Measurements from ENCODE around the gene KANK4.
"Not testable (repeated sequence)": the region's sequence is repeated elsewhere in the genome, so short reads cannot be mapped to it uniquely, and the experiment has no call there.

The KANK4 gene

DNA sequence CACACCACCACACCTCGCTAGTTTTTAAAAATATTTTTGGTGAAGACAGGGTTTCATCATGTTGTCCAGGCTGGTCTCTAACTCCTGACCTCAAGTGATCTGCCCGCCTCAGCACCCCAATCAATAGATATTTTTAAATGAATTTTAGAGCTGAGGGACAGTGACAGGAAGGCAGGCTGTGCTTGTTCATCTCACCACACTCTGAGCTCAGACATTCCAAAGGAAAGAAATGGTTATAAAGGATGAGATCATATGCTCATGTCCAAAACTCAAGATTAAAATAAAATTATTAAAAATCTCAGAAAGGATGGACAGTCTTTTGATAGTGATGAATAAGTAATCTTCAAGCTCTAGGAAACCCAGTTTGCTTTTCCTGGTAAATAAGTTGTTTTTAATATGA is 83.7 kb downstream of the KANK4 start:
- no peak for DNase-seq

GRCh38 chr1:62234688-62235087 is 84.5 kb downstream of the KANK4 start:
- DNase-seq, result no peak

DNA sequence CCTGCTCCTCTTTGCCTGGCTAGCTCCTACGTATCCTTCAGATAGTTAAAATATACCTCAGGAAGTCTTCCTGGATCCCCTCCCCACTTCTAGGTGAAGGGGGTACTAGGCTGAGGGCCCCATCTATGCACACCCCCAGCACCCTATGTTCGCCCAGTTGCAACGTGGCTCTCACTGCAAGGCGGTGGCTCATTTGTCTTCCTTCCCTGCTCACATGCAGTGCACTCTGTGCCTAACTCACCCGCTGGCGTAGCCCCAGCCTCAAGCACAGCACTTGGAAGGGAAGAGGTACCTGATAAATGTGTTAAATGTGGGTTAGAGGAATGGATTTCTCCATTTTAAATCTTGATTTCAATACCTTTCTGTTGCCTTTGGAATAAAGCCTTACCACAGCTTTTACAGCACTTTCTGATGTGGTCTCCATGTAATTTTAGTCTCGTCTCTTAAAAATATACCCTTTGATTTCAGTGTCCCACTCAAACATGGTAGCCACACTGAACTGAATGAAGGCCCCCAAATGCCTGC is 85.2 kb downstream of the KANK4 start:
- DNase-seq, result no peak

DNA sequence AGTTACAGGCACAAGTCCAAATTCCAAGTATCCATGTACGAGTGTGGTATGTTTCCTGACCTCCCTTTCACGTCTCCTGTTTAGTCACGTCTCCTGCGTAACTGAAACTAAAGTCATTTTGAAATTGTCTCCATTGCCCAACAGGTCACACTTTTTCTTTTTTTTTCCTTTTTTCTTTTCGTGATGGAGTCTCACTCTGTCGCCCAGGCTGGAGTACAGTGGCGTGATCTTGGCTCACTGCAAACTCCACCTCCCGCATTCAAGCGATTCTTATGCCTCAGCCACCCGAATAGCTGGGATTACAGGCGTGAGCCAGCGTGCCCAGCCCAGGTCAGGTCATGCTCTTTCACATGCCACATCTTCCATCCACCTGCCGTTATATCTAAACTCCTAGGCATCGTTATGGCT is 86.4 kb downstream of the KANK4 start:
- DNase-seq, result peak in 1 of 2 donors; percentile 37

DNA sequence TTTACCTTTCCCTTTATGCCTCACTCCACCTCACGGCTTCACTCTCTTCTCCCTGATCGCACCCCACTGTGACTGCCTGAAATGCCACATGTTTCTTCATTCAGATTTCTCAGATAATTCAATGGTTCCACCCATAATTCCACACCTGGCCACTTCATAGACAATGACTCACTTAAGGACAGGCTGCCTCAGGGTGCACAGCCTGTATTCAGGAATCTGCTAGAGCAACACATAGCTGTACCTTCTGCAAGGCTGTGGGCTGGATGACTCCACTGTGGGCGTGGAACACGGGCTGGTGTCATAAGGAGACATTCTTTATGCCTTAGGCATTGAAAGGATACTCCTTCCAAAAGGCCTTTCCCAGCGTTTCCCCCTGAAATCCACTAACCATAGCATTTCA is 88.5 kb downstream of the KANK4 start:
- peak in 1 of 2 donors; percentile 29 for DNase-seq

DNA sequence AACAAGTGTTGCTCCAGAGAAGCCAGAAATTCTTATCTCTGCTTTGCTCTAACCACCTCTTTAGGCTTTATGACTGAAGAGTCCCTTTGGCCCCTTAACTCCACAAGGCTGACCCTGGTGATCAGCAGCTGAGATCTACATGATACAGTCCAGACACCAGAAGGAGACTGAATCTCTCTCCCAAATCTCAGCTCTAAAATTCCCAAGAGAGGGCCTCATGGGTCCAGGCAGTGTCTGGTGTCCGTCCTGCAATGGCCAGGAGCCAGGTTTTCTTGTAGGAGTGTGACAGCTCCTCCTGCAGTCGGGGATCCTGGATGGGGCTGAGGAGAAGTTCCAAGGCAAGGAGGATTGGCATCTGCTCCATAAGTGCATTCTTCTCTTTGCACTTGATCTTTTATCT is 89.3 kb downstream of the KANK4 start:
- DNase-seq, result no peak

DNA sequence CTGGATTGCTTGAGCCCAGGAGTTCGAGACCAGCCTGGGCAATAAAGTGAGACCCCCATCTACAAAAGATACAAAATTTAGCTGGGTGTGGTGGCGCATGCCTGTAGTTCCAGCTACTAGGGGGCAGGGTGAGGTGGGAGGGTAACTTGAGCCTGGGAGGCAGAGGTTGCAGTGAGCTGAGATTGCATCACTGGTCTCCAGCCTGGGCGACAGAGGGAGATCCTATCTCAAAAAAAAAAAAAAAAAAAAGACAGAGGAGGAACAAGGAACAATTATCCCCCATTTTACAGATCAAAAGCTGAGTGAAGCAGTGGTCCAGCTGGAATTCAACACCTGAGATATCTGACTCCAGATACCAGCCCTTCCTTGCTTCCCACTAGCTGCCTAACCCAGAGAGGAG is 89.8 kb downstream of the KANK4 start:
- DNase-seq, result no peak

DNA sequence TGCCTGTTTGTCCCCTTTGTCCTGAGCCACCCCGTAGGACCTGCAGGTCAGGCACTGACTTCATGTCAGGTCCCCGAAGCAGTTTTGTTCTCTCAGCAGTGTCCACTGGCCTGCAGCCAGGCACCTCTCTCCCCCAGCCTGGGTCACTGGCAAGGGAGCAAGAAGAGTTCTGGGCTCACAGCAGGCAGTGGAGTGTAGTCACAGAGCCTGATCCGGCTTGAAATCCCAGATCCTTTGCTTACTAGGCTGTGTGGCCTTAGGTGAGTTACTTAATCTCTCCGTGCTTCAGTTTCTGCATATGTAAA is 90.4 kb downstream of the KANK4 start:
- DNase-seq, result no peak

DNA sequence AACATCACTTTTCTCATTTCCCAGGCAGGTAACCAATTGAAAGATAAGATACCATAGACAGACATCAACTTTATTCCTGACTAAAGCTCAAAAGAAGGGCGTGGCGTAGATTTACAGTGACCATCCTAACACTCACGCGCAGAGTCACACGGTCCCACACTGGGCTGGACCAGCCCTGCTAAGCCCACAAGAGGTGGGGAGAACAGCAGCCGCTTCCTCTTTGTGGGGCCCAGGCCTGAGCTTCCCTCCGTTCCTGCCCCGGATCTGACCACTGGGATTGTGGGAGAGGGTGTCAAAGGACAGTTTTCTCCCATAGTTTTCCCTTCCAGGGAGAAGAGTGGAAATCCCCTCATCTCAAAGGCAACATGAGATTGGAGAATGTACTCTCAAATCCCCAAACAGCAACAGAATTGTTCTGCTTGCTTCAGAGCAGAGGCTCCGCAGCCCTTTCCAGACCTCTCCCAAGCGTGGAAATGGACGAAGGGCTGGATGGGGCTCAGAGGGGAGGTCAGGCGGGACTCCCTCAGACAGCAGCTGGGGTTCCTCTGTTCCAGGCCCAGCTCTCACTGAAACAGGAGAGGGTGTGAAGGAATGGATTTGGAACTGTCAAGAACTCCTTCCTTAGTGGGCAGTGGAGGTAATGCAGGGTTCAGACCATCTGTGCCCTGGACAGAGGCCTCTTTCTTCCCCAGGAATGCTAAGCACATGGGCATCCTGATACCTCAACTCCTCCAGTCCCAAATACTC is 90.9 kb downstream of the KANK4 start:
- peak; percentile 38 to 57 for DNase-seq

DNA sequence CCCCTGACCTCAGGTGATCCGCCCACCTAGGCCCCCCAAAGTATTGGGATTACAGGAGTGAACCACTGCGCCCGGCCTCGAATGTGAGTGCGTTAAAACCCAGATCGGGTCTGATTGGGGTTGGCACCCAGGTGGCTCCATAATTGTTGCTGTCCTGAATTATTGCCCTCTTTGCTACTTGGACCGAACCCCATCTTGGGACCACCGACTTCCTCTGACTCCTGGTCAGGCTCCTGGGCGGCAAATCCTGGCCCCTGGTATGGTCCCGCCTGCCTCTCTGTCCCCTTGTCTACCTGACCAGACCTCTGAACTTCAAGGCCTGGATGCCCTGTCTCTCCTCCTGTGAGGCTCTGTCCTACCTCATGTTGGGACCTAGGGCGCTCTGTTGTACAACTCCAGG is 91.7 kb downstream of the KANK4 start:
- DNase-seq, result no peak

GRCh38 chr1:62224182-62224581 is 95.1 kb downstream of the KANK4 start:
- DNase-seq, result no peak

- DNase-seq, result no peak
Observed at GRCh38 chr1:62222321-62222720, 96.9 kb downstream of the KANK4 start.

- DNase-seq, result no peak
Observed at GRCh38 chr1:62221171-62221570, 98.1 kb downstream of the KANK4 start.

GRCh38 chr1:62220456-62220855 is 98.8 kb downstream of the KANK4 start:
- DNase-seq, result not testable (repeated sequence)

- DNase-seq, result peak; percentile 37 to 38
Observed at GRCh38 chr1:62218604-62219003, 100.6 kb downstream of the KANK4 start.

GRCh38 chr1:62213075-62213914 is 105.9 kb downstream of the KANK4 start:
- DNase-seq, result no peak

DNA sequence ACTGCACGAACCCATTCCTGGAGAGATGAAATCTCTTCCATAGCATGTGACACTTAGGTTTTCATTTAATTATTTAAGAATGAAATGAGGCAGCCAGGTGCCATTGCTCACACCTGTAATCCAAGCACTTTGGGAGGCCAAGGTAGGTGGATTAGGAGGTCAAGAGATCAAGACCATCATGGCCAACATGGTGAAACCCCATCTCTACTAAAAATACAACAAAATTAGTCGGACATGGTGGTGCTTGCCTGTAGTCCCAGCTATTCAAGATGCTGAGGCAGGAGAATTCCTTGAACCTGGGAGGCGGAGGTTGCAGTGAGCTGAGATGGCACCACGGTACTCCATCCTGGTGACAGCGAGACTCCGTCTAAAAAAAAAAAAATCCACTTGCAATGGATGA is 106.8 kb downstream of the KANK4 start:
- DNase-seq, result no peak

DNA sequence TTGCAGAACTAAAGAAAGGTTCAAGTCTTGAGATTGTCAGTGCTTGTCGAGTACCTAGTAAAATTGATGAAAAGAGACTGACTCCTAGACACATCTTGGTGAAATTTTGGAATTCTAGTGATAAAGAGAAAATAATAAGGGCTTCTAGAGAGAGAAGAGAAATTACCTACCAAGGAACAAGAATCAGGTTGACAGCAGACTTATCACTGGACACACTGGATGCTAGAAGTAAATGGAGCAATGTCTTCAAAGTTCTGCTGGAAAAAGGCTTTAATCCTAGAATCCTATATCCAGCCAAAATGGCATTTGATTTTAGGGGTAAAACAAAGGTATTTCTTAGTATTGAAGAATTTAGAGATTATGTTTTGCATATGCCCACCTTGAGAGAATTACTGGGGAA is 108.3 kb downstream of the KANK4 start:
- DNase-seq, result no peak

DNA sequence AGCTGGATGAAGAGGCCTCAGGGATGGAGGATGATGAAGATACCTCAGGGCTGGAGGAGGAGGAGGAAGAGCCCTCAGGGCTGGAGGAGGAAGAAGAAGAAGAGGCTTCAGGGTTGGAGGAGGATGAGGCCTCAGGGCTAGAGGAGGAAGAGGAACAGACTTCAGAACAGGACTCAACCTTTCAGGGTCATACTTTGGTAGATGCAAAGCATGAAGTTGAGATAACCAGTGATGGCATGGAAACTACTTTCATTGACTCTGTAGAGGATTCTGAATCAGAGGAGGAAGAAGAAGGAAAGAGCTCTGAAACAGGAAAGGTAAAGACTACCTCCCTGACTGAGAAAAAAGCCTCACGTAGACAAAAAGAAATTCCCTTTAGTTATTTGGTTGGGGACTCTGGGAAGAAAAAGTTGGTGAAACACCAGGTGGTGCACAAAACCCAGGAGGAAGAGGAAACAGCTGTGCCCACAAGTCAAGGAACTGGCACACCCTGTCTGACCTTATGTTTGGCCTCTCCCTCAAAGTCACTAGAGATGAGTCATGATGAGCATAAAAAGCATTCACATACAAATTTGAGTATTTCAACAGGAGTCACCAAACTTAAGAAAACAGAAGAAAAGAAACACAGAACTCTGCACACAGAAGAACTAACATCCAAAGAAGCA is 109.2 kb downstream of the KANK4 start:
- peak; percentile 44 to 81 for DNase-seq

GRCh38 chr1:62208970-62209369 is 110.3 kb downstream of the KANK4 start:
- no peak for DNase-seq

DNA sequence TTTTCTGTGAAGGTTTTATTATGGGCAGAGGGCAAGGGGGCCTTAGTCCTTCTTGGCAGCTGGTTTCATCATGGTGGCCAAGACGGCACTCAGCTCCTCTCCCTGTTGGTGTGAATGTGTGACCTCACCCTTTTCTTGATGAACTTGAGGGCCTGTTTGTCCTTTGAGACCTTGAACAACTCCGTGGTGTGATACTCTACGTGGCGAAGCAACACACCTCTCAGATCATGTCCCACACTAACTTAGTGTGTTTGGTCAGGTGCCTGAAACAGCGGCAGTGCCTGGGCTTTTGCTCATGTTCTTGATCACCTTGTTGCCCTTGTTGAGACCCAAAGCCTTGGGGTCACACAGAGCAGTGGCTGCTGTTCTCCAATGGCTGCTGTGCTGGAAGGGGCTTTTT is 111.1 kb downstream of the KANK4 start:
- no peak for DNase-seq

DNA sequence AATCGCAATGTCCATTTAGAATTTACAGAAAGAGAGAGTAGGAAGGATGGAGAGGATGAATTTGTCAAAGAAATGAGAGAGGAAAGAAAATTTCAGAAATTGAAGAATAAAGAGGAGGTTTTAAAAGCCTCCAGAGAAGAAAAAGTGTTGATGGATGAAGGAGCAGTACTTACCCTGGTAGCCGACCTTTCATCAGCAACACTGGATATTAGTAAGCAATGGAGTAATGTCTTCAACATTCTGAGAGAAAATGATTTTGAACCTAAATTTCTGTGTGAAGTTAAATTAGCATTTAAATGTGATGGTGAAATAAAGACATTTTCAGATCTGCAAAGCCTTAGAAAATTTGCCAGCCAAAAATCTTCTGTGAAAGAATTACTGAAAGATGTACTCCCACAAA is 112.0 kb downstream of the KANK4 start:
- no peak for DNase-seq

- DNase-seq, result no peak
Observed at GRCh38 chr1:62198781-62199125, 120.5 kb downstream of the KANK4 start.
